Measurements from ENCODE around the gene CWH43. TPM values are rescaled to one million over a fixed set of nuclear protein-coding genes. Genes with fewer than 3 reads are reported as not detected.

The CWH43 gene
- total and polyA plus RNA-seq, 12 donors: not detected

Small RNAs within 50 kb of the gene (small RNA-seq; reads per million reads assigned to genes)
- gene AC020593.1: 0 reads per million in 2 donors

Other genes starting within 250 kb of the CWH43 start
- 10 to 100 TPM; 26.0 to 64.4 (median 46.4) TPM for gene FRYL, start 206.0 kb upstream of the CWH43 start, total RNA-seq
- gene FRYL, start 206.0 kb upstream of the CWH43 start, polyA plus RNA-seq: 10 to 100 TPM; 16.5 to 22.4 (median 20.1) TPM
- 100 to 1,000 TPM; 119 to 200 (median 180) TPM for gene OCIAD1, start 155.2 kb upstream of the CWH43 start, total RNA-seq
- 100 to 1,000 TPM in 2 of 3 donors, 10 to 100 TPM in 1; 97.7 to 403 (median 148) TPM for gene OCIAD1, start 155.2 kb upstream of the CWH43 start, polyA plus RNA-seq
- gene OCIAD2, start 79.5 kb upstream of the CWH43 start, total RNA-seq: 10 to 100 TPM; 11.1 to 42.5 (median 26.1) TPM
- 10 to 100 TPM; 18.1 to 44.1 (median 30.1) TPM for gene OCIAD2, start 79.5 kb upstream of the CWH43 start, polyA plus RNA-seq

All from adrenal gland (tissue), 12 donors.